ENCODE data around the gene DDN.
A peak's percentile ranks its signal among the peaks of the same experiment; 100 is the strongest.

The DDN gene

DNA sequence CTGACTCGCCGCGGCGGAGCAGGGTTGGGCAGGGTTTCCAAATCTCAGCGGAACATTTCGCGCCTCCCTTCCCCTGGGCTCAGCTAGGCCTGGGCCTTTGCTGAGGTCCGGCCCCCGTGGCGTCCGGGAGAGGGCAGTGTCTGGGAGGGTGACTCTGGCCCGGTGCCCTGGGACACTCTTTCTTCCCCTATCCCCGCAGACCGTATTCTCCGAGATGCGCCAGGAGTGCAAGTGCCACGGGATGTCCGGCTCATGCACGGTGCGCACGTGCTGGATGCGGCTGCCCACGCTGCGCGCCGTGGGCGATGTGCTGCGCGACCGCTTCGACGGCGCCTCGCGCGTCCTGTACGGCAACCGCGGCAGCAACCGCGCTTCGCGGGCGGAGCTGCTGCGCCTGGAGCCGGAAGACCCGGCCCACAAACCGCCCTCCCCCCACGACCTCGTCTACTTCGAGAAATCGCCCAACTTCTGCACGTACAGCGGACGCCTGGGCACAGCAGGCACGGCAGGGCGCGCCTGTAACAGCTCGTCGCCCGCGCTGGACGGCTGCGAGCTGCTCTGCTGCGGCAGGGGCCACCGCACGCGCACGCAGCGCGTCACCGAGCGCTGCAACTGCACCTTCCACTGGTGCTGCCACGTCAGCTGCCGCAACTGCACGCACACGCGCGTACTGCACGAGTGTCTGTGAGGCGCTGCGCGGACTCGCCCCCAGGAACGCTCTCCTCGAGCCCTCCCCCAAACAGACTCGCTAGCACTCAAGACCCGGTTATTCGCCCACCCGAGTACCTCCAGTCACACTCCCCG, 18.0 kb downstream of the DDN start:
- no peak for DNase-seq

DNA sequence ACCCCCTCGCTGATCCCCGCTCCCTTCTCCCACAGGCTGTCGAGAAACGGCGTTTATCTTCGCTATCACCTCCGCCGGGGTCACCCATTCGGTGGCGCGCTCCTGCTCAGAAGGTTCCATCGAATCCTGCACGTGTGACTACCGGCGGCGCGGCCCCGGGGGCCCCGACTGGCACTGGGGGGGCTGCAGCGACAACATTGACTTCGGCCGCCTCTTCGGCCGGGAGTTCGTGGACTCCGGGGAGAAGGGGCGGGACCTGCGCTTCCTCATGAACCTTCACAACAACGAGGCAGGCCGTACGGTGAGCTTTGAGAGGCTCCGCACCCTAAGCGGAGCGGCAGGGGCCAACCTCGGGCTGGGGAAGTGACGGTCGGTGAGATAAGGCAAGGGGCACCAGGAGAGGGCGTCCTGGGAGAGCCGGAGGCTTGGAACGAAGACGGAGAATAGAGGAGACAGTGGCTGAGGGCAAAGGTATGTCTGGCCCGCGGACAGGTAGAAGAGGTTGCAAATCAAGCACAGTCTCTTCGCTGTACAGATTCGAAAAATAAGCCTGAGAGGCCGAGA, 18.7 kb downstream of the DDN start:
- no peak for DNase-seq

DNA sequence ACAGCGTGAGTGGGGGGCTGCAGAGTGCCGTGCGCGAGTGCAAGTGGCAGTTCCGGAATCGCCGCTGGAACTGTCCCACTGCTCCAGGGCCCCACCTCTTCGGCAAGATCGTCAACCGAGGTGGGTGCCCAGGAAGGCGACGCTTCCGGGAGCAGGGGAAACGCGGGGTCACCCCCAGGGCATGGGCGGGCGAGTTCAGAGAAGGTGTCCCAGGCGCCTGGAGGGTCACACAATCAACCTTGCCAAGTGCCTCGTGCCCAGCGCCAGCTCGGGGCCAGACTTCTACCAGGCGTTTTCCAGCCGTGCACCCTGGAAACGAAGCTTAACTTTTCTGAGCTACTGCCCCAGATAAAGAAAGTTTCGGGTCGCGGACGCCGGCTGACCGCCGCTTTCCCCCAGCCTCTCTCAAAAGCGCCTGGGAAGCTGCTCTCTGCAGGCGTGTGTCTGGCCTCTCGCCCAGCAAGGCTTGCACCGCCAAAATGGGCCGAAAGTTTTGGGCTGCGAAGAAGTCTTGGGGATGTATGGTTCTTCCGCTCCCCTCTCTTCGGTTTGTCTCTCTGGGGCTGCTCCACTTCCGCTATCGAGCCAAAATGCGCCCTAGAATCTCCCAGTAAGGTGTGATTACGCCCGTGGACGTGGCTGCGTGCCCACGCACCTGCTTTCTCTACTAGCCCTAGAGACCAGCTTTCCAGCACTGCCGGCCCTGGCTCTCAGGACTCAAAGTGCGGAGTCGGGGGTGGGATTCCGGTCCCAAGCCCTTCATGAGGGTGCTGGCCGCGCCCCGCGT, 19.4 kb downstream of the DDN start:
- DNase-seq = no peak

DNA sequence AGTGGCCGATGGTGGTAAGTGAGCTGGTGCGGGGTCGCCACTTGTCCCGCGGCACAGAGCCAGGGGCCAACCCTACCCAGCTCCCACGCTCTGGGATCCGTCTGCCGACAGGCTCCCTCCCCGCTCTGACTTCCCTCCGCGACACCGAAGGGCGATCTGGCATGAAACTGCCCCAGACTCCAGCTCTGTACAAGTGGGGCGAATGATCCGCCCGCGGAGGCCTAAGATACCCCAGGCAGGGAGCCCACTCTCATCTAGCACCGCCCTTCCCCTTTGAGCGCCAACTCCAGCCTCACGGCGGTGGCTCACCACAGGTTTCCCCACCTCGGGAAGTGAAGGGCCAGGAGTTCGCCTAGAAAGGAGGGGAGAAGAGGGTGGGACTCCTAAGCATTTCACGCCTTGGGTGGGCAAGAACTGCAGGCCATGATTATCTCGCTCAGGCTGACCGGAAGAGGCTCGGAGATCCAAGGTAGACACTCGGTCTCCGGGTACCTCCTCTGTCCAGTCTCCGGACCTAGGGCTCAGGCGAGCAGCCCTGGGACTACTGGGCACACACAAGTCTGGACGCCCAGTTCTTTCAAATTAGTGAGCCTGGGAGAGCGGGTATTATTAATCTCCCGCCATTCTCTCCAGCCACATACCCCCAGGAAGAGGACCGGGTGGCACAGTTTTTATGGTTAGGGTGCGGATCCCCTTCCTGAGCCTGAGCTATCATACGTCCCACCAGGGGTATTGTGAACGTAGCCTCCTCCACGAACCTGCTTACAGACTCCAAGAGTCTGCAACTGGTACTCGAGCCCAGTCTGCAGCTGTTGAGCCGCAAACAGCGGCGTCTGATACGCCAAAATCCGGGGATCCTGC, 20.2 kb downstream of the DDN start:
- DNase-seq = no peak

DNA sequence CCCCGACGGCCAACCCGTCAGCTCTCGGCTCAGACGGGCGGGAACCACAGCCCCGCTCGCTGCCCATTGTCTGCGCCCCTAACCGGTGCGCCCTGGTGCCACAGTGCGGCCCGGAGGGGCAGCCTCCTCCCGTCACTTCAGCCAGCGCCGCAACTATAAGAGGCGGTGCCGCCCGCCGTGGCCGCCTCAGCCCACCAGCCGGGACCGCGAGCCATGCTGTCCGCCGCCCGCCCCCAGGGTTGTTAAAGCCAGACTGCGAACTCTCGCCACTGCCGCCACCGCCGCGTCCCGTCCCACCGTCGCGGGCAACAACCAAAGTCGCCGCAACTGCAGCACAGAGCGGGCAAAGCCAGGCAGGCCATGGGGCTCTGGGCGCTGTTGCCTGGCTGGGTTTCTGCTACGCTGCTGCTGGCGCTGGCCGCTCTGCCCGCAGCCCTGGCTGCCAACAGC, 20.9 kb downstream of the DDN start, which contains the start of gene WNT1:
TSS of gene WNT1 (plus strand) at position 32 of the 450 bp plus-strand sequence. CDS start at position 361, 329 bp downstream.
- no peak for DNase-seq

DNA sequence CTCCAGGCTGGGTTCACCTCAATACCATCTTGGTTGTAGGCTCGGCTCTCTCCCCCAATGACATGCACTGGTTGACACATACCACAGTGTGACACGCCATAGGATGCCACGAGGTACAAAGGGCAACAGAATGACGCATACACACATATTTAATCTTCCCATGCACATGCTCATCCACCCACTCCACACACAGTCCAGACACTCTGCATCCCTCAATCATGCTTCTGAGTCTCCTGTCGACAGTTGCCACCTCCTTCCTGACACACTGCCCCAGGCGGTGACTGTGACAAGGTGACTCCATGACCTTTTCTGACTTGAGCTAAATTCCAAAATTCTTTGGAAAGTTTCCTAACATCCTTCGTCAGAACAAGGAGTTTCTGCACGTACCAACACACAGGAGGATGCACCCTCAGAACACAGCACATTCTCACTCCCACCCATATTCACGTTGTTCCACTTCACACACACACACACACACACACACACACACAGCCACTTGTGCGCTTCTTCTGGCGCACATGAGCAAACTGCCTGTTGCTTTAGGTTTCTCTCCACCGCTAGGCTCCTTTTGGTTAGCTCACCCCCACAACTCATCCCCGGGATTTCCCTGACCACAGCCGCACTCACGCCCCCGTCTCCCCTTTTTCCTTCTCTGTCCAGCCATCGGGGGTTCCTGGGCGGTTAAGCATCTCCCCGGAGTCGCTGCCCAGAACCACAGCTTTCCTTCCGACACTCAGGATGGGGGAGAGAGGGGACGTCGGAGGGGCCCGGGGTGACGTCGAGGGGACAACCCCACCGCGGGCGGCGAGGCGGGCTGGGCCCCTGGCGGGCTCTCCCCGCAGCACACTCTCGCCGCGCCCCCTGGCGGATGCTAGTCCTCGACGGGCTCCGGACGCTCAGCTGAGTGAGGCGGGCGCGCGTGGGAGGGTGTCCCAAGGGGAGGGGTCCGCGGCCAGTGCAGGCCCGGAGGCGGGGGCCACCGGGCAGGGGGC, 21.6 kb downstream of the DDN start:
- peak; percentile 31 for DNase-seq

DNA sequence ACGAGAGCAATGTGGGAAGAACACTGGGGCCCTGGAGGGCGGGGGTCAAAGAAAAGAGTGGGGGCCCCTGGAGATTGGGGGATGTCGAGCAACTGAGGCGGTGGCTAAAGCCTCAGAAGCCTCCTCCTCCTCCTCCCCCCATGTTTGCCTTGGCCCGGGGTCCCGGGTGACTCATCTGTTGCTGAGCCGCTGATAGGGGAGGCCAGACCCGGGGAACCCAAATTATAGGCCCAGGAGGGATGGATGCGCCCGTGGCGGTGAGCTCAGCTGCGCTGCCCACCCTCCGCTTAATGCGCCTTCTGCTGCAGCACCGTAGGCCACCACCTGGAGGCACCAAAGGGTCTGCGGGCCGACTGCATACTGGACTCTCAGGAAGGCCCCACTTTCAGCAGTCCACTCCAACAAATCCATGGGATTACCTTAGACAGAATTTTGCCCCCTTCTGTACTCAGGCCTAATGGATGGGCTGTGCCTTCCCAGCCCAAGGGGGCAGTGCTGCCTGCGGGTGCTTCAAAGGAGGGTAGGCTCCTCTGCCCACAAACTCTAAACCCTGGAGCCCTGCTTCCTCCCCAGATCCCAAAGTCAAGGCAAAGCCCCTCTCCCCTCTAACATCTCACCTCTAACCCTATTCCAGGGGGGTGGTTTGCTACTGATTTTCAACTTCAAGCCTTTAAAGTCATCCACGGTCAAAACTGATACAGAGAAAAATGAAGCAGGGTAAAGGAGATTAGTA, 25.1 kb downstream of the DDN start:
- DNase-seq = no peak

DNA sequence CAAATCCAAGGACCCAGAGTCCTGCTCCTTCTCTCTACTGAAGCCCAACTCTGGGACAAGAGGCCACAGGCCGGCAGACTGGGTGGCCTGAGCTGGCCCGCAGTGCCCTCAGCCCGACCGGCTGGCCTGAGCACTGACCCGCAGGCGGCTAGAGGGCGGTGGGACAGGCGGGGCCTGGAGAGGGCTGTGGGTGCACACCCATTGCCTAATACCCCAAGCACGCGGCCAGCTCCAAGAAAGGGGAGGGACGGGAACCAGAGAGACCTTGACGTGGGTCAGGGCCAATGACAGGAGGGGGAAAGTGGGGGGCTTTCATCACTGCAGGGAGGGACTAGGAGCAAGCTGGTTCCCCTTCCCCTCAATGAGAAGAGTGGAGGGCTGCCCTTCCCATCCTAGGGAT, 25.6 kb downstream of the DDN start:
- DNase-seq = no peak

DNA sequence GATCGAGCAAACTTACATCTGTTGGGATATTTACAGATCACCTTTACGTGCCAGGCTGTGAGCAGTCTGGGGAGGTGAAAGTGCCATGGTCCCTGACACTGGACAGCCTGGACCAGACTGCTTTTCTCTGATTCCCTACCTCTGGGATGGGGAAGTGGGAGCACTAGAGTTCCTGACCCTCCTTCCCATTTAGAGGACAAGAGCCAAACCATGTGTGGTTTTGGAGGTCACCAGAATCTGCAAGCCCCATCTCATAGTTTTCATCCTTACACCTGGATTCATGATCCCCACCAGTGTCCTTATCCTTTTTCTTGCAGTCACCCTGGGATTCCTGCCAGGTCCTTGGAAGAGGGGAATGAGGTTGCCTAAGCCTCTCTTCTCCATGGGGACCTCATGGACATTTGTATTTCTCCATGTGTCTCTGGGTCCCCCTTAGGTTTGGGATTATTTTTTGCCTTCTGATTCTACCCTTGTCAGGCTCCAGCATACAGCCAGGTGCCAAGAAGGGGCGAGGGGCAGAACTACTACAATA, 26.2 kb downstream of the DDN start:
- DNase-seq = no peak

DNA sequence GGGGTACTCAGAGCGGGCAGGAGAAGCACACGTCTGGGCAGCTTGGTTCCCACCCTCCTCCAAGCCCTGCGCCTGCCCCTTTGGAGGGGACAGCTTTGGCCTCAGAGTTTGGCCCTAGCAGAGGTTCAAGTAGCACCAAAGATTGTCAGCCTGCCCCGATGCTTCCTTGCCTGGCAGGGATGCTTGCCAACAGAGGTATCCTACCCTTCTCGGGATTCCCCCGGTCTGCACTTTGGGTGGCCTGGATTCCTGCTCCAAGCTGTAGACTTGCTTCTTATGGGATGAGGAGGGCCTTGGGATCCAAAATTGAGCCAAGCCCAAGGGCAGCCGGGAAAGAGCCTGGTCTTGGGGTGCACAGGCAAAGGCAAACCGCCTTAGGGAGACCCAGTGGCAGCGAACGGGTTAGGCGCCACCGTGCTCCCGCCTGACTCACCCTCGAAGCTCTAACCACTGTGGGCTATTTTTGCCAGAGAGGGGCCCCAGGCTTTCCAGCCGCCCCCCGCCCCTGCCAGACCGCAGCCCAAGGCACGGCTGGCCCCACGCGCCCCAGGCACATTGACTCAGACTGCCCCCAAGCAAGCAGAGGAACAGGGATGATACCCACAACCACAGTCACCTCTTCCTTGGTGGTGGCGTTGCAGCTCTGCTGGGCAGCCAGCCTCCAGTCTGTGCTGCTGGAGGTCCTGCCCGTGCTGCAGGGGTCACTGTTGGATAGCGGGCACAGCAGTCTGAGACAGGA, 26.8 kb downstream of the DDN start:
- peak; percentile 84 for DNase-seq

DNA sequence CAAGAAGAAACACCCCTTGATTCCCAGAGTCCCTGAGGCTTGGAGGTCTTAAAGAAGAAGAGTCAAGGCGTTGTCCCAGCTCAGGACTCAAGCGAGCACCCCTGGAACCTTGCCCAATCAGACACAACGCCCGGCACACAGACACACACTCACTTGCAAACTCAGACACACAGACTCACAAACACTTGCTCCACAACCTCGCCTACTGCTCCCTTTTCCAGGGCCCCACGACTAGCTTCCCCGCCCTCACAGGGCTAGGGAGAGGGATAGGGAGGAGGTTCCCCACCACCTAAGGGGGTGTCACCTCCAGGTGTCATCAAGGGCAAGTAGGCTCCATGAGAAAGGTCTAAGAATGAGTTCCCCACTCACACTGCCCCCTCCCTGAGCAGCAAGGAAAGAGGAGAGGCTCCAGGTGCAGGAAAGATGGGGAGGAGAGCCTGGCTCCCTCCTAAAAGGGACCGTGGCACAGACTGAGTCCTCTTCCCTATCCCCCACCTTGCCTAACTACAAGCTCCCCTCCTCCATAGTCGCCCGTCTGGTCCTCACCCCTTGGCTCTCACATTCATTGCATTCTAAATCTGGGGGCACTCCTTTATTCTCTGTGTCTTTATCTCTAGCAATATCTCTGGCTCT, 28.4 kb downstream of the DDN start:
- DNase-seq = no peak

DNA sequence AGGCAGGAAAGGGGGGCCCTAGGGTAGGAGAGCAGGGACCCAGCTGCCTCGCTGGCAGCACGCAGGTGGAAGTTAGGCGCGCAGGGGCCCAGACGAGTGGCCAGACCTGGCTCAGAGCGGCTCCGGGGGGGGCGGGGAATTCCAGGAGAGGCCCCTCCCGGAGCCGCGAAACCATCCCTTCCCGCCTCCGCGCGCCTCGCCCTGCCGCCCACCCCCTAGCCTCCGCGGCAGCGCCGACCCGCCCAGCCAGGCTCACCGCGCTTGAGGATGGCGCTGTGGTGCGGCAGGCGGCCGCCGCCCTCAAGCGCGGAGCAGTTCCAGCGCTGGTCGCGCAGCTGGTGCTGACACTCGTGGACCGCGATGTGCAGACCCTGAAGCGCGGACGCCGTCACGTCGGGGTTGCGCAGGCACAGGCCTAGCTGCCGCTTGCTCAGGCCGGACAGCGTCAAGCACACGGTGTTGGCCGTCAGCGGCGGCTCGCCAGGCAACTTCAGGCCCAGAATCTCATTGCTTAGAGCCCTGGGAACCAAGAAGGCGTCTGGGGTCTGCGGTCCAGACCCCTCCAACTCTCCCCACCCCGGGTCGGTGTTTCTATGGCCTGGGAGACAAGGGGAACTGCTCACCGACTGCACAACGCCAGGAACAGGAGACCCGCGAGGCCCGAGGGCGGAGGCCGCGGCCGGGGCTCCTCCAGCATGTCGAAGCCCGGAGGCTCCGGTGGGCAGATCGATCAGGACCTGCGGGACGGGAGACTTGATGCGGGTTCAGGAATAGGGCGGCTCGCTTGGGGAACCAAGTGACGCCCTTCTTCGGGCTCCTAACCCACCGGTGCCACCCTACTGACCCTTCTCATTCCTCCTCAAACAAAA, 29.1 kb downstream of the DDN start:
- no peak for DNase-seq

DNA sequence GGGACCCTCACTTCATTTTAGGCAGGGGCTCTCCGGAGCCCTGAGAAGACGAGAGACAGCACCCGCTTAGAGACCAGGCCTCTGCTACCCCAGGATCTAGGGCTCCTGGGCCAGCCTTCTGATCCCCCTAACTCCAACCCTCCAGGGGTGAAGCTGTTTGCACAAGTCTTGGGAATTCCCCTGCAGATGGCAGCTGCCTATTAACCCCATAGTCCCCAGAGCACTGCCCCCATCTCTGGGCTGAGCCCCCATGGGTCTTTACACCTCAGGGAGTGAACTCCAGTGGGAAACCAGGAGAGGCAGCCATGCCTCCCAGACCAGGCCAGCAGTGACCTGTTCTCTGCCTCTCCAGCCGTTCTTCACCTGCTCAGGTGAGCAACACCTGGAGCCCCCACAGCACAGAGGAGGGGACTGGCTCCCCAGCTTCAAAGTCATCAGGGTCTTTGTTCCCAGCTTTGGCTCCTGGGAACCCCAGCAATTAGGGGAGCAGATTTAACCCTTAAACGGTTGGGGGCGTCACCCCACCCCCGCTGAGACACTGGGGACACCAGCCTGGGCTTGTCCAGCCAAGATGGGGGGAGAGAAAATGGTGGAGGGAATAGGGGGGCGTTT, 29.9 kb downstream of the DDN start:
- no peak for DNase-seq

DNA sequence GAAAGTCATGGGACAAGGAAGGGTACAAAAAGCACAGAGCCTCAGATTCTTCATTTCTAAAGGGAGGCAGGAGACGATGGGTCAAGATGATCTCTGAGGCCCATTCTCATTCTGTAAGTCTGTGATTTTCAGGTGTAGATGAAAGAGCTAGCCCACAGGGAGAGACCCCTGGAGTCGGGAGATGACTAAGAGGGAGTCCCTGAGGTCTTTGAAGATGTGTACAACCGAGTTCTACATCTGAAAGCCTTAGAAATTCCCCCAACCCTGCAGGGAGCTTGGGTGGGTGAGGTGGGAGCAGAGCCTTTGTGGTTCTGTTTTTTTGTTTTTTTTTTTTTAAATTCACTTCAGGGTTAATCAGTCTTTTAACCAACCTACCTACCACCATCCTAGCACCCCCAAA, 30.7 kb downstream of the DDN start:
- DNase-seq = no peak

DNA sequence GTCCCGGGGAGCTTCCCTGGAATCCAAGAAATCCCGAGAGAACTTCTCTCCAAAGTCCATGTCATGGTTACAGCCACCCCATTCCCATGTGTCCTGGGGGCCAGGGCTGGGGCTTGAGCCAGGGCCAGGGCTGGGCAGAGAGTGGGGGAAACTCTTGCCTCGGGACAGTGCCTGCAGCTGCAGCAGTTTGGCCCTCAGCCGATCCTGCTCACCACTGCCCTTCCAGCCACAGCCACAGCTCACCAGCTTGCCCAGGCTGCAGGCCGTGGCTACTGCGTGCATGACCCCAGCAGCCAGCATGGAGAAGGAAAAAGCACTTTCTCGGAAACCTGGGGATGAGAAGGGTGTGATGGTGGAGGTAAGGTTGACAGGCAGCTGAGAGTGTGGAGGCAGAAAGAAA, 31.2 kb downstream of the DDN start:
- no peak for DNase-seq

DNA sequence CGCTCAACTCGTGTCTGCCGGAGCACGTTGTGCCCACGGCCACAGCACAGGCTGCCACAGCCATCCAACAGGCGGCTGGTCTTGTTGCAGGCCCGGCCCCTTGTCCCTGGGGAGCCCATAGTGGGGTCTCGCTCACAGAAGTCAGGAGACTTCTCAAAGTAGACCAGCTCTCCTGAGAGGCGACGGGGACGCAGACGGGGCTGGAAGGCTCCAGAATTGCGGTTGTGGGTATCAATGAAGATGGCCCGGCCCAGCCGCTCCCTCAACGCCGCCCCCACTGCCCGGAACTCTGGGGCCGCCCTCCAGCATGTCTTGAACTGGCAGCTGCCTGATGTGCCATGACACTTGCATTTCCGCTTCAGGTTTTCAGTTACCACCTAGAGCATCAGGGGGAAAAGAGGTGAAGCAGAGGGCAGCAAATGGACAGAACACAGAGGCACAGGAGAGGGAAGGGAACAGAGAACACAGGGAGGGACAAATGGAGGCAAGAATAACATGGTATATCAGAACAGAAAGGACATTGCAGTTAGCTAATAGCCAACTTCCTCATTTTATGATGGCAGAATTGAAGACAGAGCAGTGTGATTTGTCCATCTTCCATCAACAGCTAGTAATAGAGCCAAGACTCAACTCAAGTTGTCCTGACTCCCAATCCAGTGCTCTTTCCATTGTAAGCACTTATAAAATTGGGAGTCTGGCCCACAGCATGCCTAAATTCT, 32.8 kb downstream of the DDN start:
- no peak for DNase-seq

DNA sequence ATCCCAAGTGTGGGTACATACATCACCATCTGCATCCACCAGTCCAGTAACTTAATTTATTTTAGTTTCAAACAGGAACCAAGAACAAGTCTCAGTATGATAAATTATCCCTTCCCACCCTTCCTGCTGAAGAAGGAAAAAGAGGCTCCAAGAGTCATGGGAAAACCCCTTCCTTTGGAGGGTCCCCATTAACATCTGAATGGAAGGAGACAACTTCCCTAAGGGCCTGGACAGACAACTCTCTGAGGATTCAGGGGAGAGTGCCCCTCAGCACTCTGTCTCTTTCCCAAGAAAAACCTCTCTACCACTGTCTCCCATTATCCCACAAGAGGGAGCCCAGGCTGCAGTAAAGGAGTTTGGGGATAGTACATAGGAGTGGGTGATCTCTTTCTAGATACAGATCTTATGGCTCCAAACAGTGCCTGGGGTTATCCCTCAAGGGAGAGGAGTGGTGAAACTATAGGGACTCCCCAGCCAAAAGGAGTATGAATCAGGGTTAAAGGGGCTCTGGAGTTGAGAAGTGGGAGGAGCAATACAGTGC, 33.8 kb downstream of the DDN start:
- DNase-seq = no peak
